Mesenchymal stem cell (in vitro differentiated cells and primary cell): ENCODE measurements around the gene ARHGEF1.
A peak's percentile ranks its signal among the peaks of the same experiment; 100 is the strongest.

ENCODE experiments used
- DNase-seq: peaks from one replicate; pipeline ENCODE4 v3.0.0-alpha.2; 2013
- H2AFZ ChIP-seq: one replicate; pipeline ENCODE4 v1.6.1; 2013; ENCODE audit warnings: low read depth, mild to moderate bottlenecking, control low read depth, inconsistent platforms, low read length, moderate library complexity
- H2AK5ac ChIP-seq: 2 replicates; pipeline ENCODE4 v1.6.1; 2013; ENCODE audit warnings: low read length, moderate library complexity, mild to moderate bottlenecking, inconsistent platforms; ENCODE audit not compliant: severe bottlenecking
- H2BK120ac ChIP-seq: one replicate; pipeline ENCODE4 v1.6.1; 2013; ENCODE audit warnings: low read depth, mild to moderate bottlenecking, inconsistent platforms, low read length, moderate library complexity
- H2BK12ac ChIP-seq, 2 experiments: one replicate each; pipeline ENCODE4 v1.6.1; 2013; ENCODE audit warnings: inconsistent platforms in 2 of 2, low read length in 2 of 2, mild to moderate bottlenecking in 2 of 2, moderate library complexity in 2 of 2, control low read depth in 1 of 2
- H2BK15ac ChIP-seq: one replicate; pipeline ENCODE4 v1.6.1; 2013; ENCODE audit warnings: mild to moderate bottlenecking, low read depth, inconsistent platforms; ENCODE audit not compliant: poor library complexity, severe bottlenecking
- H2BK5ac ChIP-seq: 2 replicates; pipeline ENCODE4 v1.6.1; 2013; ENCODE audit warnings: low read depth, mild to moderate bottlenecking, low read length, control low read depth, inconsistent platforms; ENCODE audit not compliant: poor library complexity, severe bottlenecking
- H3K14ac ChIP-seq, 2 experiments: one replicate each; pipeline ENCODE4 v1.6.1; 2013; ENCODE audit warnings: inconsistent platforms in 2 of 2, low read length in 2 of 2, control low read depth in 1 of 2, mild to moderate bottlenecking in 1 of 2, moderate library complexity in 1 of 2
- H3K18ac ChIP-seq, 2 experiments: one replicate each; pipeline ENCODE4 v1.6.1; 2013; ENCODE audit warnings: inconsistent platforms in 2 of 2, low read length in 2 of 2, control low read depth in 1 of 2, low read depth in 1 of 2, mild to moderate bottlenecking in 1 of 2
- H3K23ac ChIP-seq, 2 experiments: one replicate each; pipeline ENCODE4 v1.6.1; 2013; ENCODE audit warnings: inconsistent platforms in 2 of 2, low read length in 2 of 2, mild to moderate bottlenecking in 2 of 2, moderate library complexity in 2 of 2, control low read depth in 1 of 2
- H3K27ac ChIP-seq: 2 replicates; pipeline ENCODE4 v1.5.1; 2013; ENCODE audit warnings: mild to moderate bottlenecking, moderate library complexity, low read length, control low read depth, inconsistent platforms; ENCODE audit not compliant: poor library complexity, severe bottlenecking
- H3K27me3 ChIP-seq, 2 experiments: 2 replicates each; pipeline versions ENCODE4 v1.6.1 to v1.7.0; 2013; ENCODE audit warnings: low read length in 2 of 2, mild to moderate bottlenecking in 2 of 2, moderate library complexity in 2 of 2, control low read depth in 1 of 2, inconsistent platforms in 1 of 2; ENCODE audit not compliant: control insufficient read depth in 1 of 2, insufficient read depth in 1 of 2
- H3K36me3 ChIP-seq, 2 experiments: 2 replicates each; pipeline versions ENCODE4 v1.6.1 to v1.7.0; 2013; ENCODE audit warnings: low read length in 2 of 2, control low read depth in 1 of 2, inconsistent platforms in 1 of 2, low read depth in 1 of 2, mild to moderate bottlenecking in 1 of 2; ENCODE audit not compliant: insufficient read depth in 2 of 2, control insufficient read depth in 1 of 2
- H3K4ac ChIP-seq, 2 experiments: one replicate each; pipeline ENCODE4 v1.6.1; 2013; ENCODE audit warnings: inconsistent platforms in 2 of 2, low read length in 2 of 2, mild to moderate bottlenecking in 2 of 2, moderate library complexity in 2 of 2, control low read depth in 1 of 2, low read depth in 1 of 2
- H3K4me1 ChIP-seq: 2 replicates; pipeline ENCODE4 v1.6.1; 2013; ENCODE audit warnings: low read depth, low read length, control low read depth; ENCODE audit not compliant: control insufficient read depth, insufficient read depth
- H3K4me2 ChIP-seq: 2 replicates; pipeline ENCODE4 v1.6.1; 2013; ENCODE audit warnings: low read length, mild to moderate bottlenecking, inconsistent platforms; ENCODE audit not compliant: poor library complexity, severe bottlenecking
- H3K4me3 ChIP-seq, 2 experiments: 2 replicates each; pipeline versions ENCODE4 v1.5.1 to v1.7.0; 2013; ENCODE audit warnings: low read length in 2 of 2, mild to moderate bottlenecking in 2 of 2, control low read depth in 1 of 2, low read depth in 1 of 2; ENCODE audit not compliant: insufficient read depth in 1 of 2
- H3K79me1 ChIP-seq: replicated peaks from 2 replicates; pipeline ENCODE4 v1.6.1; 2013; ENCODE audit warnings: mild to moderate bottlenecking, control low read depth, low read length, inconsistent platforms; ENCODE audit not compliant: poor library complexity, severe bottlenecking
- H3K9ac ChIP-seq: 2 replicates; pipeline ENCODE4 v1.7.0; 2013; ENCODE audit warnings: mild to moderate bottlenecking, low read length, moderate library complexity
- H3K9me3 ChIP-seq: 2 replicates; pipeline ENCODE4 v1.7.0; 2013; ENCODE audit warnings: mild to moderate bottlenecking, low read length; ENCODE audit not compliant: control insufficient read depth
- H4K8ac ChIP-seq: one replicate; pipeline ENCODE4 v1.6.1; 2013; ENCODE audit warnings: inconsistent platforms, mild to moderate bottlenecking, low read length, moderate library complexity
- H4K91ac ChIP-seq: one replicate; pipeline ENCODE4 v1.6.1; 2013; ENCODE audit warnings: mild to moderate bottlenecking, low read length, inconsistent platforms
- WGBS: methylation state at CpG from one replicate; pipeline ENCODE4 v1.1.7; 2013; ENCODE audit warnings: mixed read lengths; 5-methylcytosine and 5-hydroxymethylcytosine counted together

Gene ARHGEF1

DNA sequence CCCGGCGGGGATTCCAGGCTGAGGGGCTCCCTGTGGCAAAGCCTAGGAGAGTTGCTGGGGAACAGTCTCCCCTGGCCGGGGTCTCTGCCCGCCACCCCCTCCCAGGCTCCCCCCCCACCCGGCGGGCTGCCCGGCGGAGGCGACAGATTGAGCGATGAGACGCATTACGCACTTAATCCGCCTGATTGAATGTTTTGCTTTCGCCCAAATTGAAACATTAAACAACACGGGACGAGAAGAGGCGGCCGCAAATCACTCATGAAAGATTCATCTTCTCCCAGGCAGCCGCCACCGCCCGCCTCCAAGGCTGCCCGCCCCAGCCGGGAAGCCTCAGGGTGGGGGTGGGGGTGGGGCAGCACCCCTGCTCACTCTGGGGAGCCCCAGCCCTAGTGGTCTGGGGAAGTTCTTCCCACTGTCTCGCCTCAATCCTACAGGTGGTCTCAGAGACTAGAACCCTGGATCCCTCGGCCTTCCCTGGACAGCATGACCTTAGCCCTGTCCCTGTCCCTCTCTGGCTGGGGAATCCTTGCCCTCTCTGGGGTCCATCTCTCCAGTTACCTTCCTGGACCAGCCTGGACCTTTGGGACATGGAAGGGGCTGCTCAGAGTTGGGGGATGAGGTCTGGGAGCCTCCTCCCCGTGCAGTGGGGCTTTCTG is 52.9 kb downstream of the ARHGEF1 start:
- Histone ChIP-seq H2AFZ (no peak overlapping the region), H3K23ac (peak overlapping the region in 1 of 2 experiments; percentile 46), H3K4me1 (peaks cover 10% of the 10 kb centered on the region), H2BK15ac (no peak overlapping the region), H2BK5ac (no peak overlapping the region), H3K9ac (no peak overlapping the region), H3K9me3 (no peaks in the 10 kb centered on the region), H2AK5ac (no peak overlapping the region), H2BK120ac (no peak overlapping the region), H2BK12ac (no peak overlapping the region), H3K4ac (no peak overlapping the region), H3K27me3 (peaks cover 54 to 60% of the 10 kb centered on the region in 2 experiments), H3K79me1 (no peaks in the 10 kb centered on the region), H3K14ac (no peak overlapping the region), H3K18ac (no peak overlapping the region), H3K4me2 (no peak overlapping the region), H3K27ac (no peak overlapping the region), H4K91ac (no peak overlapping the region), H3K4me3 (peak overlapping the region in 1 of 2 experiments; percentile 8), H3K36me3 (no peaks in the 10 kb centered on the region), H4K8ac (no peak overlapping the region)
- 50% methylated on average over 16 of the region's 26 CpGs for WGBS
- no peak for DNase-seq

DNA sequence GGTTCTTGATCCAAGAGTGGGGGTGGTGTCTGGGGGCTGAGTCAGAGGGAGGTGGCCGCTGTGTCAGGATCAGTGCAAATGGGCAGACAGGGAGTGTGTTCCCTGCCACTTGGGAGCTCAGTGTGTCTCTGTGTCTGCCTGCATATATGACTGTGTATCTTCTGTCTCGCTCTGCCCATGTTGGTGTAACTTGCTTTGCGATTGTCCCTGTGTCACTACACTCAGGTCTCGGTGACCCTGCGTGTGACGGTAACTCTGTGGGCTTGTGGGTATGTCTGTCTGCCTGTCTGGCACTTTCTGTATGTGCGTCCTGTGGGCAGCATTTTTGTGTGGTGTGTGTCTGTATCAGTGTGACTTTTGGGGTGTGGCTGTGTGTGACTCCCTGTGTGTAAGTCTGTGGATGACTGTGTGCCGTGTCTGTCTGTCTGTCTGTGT is 53.4 kb downstream of the ARHGEF1 start:
- Histone ChIP-seq H3K4me1 (peaks cover 9% of the 10 kb centered on the region), H3K4me3 (peak overlapping the region in 1 of 2 experiments; percentile 8), H4K8ac (no peak overlapping the region), H3K4ac (no peak overlapping the region), H4K91ac (no peak overlapping the region), H2AFZ (no peak overlapping the region), H3K14ac (peak overlapping the region in 1 of 2 experiments; percentile 41), H3K23ac (no peak overlapping the region), H3K4me2 (no peak overlapping the region), H2BK5ac (no peak overlapping the region), H2AK5ac (no peak overlapping the region), H3K9ac (no peak overlapping the region), H3K36me3 (no peaks in the 10 kb centered on the region), H3K9me3 (no peaks in the 10 kb centered on the region), H3K79me1 (no peaks in the 10 kb centered on the region), H3K18ac (no peak overlapping the region), H3K27ac (no peak overlapping the region), H2BK15ac (no peak overlapping the region), H2BK120ac (no peak overlapping the region), H3K27me3 (peaks cover 54 to 55% of the 10 kb centered on the region in 2 experiments), H2BK12ac (no peak overlapping the region)
- 87% methylated on average over 8 of the region's 8 CpGs for WGBS
- DNase-seq = no peak

DNA sequence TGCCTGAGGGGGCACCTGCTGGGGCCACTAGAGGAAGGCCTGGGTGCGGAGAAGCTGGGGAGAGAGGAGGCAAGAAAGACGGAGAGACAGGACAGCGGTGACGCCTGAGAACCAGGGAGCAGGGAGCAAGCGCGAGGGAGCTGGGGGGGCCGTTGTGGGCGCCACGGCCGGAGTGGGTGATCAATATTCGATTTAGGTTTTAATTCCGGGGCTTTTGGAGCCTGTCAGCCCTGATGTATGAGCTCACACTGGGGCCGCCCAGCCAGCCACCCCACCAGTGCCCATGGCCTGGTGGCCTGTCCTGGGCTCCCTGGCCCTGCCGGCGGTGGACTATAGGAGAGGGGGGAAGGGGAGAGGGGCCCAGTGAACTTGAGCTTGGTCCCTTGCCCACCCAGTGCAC is 54.0 kb downstream of the ARHGEF1 start:
- DNase-seq = no peak
- no peak overlapping the region for H4K91ac ChIP-seq
- H2BK5ac ChIP-seq = no peak overlapping the region
- H3K9me3 ChIP-seq = no peaks in the 10 kb centered on the region
- H2BK120ac ChIP-seq = no peak overlapping the region
- no peaks in the 10 kb centered on the region for H3K36me3 ChIP-seq
- H2AK5ac ChIP-seq = no peak overlapping the region
- WGBS = 79% methylated on average over 14 of the region's 15 CpGs
- no peak overlapping the region for H3K23ac ChIP-seq
- no peak overlapping the region for H2AFZ ChIP-seq
- H3K4me2 ChIP-seq = no peak overlapping the region
- H3K27ac ChIP-seq = no peak overlapping the region
- no peak overlapping the region for H3K14ac ChIP-seq
- no peak overlapping the region for H2BK12ac ChIP-seq
- H3K9ac ChIP-seq = no peak overlapping the region
- H3K18ac ChIP-seq = no peak overlapping the region
- H3K4ac ChIP-seq = no peak overlapping the region
- H3K79me1 ChIP-seq = no peaks in the 10 kb centered on the region
- H2BK15ac ChIP-seq = no peak overlapping the region
- peaks cover 9% of the 10 kb centered on the region for H3K4me1 ChIP-seq
- H4K8ac ChIP-seq = no peak overlapping the region
- H3K4me3 ChIP-seq = no peak overlapping the region
- H3K27me3 ChIP-seq = peaks cover 49 to 52% of the 10 kb centered on the region in 2 experiments

DNA sequence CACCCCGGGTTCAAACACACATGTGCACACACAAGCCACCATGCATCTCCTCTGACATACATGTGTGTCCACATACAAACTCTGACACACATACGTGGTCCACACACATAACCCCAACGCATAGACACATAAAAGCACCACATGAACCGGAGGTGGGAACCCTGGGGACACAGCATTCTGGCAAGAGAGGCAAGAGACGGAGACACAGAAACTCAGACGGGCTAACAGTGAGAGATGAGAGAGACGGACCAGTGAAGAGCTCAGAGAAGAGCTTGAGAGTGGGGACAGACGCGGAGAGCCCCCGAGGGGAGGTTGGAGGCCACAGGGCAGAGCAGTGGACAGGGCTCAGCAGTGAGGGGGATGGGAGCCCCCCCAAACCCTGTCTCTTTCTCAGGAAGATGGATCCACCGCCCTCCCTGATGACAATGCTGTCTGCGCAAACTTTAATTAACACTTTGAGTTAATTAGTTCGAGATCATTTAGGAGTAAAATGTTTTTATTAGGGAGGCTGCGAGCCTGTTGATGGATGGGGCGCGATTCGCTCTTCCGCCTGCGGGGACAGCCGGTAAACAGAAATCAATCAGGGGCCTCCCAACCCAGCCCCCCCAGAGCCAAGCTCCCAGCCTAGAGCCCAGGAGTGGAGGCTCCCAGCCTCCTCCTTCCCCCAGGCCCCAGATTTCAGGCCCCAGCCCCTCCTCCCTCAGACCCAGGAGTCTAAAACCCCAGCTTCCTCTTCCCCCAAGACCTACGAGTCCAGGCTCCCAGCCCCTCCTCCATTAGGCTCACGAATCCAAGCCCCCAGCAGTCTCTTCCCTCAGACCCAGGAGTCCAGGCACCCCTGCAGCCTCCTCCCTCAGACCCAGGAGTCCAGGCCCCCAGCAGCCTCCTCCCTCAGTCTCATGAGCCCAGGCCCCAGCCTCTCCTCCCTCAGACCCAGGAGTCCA is 54.8 kb downstream of the ARHGEF1 start:
- 50% methylated on average over 21 of the region's 22 CpGs for WGBS
- Histone ChIP-seq H2BK5ac (no peak overlapping the region), H4K8ac (peak overlapping the region; percentile 39), H2BK12ac (no peak overlapping the region), H2AK5ac (no peak overlapping the region), H3K18ac (no peak overlapping the region), H3K79me1 (no peaks in the 10 kb centered on the region), H3K4me3 (no peak overlapping the region), H3K4ac (no peak overlapping the region), H3K4me2 (no peak overlapping the region), H2BK15ac (no peak overlapping the region), H3K9ac (no peak overlapping the region), H3K27me3 (peaks cover 41 to 43% of the 10 kb centered on the region in 2 experiments), H3K14ac (no peak overlapping the region), H3K36me3 (no peaks in the 10 kb centered on the region), H3K23ac (no peak overlapping the region), H3K9me3 (no peaks in the 10 kb centered on the region), H3K27ac (no peak overlapping the region), H2BK120ac (no peak overlapping the region), H2AFZ (no peak overlapping the region), H4K91ac (no peak overlapping the region), H3K4me1 (peaks cover 9% of the 10 kb centered on the region)
- DNase-seq = no peak
